H1 (cell line): Measurements from ENCODE around the gene AHDC1.

ENCODE experiments used
- JUN ChIP-seq: IDR thresholded peaks from 2 replicates; pipeline ENCODE4 v1.6.1; 2011; ENCODE audit warnings: low read depth, mild to moderate bottlenecking, improper control_type of control experiment, low read length
- JUND ChIP-seq: IDR thresholded peaks from 2 replicates; pipeline ENCODE4 v1.6.1; 2011; ENCODE audit warnings: mild to moderate bottlenecking, improper control_type of control experiment, low read length
- POLR2A ChIP-seq, 2 experiments: IDR thresholded peaks; 1 replicate in 1 of 2; 2 replicates in 1 of 2; pipeline ENCODE4 v1.6.1; 2011; ENCODE audit warnings: low read depth in 2 of 2, low read length in 2 of 2, mild to moderate bottlenecking in 2 of 2; ENCODE audit errors: control extremely low read depth in 1 of 2
- SIX5 ChIP-seq: IDR thresholded peaks from 2 replicates; pipeline ENCODE4 v1.6.1; 2011; ENCODE audit warnings: mild to moderate bottlenecking, low read depth, low read length
- ZNF274 ChIP-seq: IDR thresholded peaks from 2 replicates; pipeline ENCODE4 v1.7.0; 2012; ENCODE audit warnings: low read length, borderline replicate concordance; ENCODE audit errors: extremely low read depth
- TF ChIP-seq, protein P1 (sequence below), 3 experiments: IDR thresholded peaks; 1 replicate in 2 of 3; 2 replicates in 1 of 3; pipeline versions ENCODE4 v1.5.1 to v1.6.1; 2011; ENCODE audit warnings: low read length in 3 of 3, mild to moderate bottlenecking in 3 of 3, inconsistent platforms in 2 of 3, low read depth in 1 of 3, moderate library complexity in 1 of 3; ENCODE audit not compliant: insufficient read depth in 1 of 3; ENCODE audit errors: control extremely low read depth in 1 of 3

DNA sequence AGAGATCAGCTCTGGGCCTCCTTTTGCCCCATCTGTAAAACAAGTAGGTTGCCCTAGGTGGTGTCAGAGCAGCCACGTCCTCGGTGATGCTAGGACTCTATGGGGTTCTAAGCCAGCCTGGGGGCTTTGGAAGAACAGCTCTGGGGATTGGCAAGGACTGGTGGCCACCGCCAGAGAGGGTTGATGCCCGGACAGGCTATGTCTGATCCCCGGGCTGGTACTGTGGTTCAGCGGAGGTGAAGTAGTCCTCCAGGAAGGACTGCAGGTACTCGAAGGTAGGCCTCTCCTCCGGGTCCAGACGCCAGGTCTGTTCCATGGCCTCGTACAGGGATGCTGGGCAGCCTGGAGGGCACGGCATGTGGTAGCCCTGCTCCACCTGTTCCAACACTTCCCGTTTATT lies 8.8 kb upstream of the AHDC1 start:
- TF ChIP-seq, protein P1, sequence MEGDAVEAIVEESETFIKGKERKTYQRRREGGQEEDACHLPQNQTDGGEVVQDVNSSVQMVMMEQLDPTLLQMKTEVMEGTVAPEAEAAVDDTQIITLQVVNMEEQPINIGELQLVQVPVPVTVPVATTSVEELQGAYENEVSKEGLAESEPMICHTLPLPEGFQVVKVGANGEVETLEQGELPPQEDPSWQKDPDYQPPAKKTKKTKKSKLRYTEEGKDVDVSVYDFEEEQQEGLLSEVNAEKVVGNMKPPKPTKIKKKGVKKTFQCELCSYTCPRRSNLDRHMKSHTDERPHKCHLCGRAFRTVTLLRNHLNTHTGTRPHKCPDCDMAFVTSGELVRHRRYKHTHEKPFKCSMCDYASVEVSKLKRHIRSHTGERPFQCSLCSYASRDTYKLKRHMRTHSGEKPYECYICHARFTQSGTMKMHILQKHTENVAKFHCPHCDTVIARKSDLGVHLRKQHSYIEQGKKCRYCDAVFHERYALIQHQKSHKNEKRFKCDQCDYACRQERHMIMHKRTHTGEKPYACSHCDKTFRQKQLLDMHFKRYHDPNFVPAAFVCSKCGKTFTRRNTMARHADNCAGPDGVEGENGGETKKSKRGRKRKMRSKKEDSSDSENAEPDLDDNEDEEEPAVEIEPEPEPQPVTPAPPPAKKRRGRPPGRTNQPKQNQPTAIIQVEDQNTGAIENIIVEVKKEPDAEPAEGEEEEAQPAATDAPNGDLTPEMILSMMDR (IDR thresholded peaks at IDR 0.05; ENCODE audit: control extremely low read depth in 1 of 3, insufficient read depth in 1 of 3, low read depth in 1 of 3, low read length in 3 of 3): no peak
- no peak for TF ChIP-seq ZNF274
- no peak for TF ChIP-seq SIX5
- no peak for TF ChIP-seq JUND
- no peak for TF ChIP-seq JUN
- TF ChIP-seq POLR2A (IDR thresholded peaks at IDR 0.05; ENCODE audit: control extremely low read depth in 1 of 2, low read depth in 2 of 2, low read length in 2 of 2): no peak
